ENCODE data around the gene GRIA2. TPM values are rescaled to one million over a fixed set of nuclear protein-coding genes. Genes with fewer than 3 reads are reported as not detected.

The GRIA2 gene
- total and polyA plus RNA-seq, 7 experiments from 2014 or later: not detected

- Mint-ChIP-seq H3K27me3 (peaks cover 36 to 43% (median 41%) of the 10 kb centered on the region in 5 donors), H3K4me3 (no peak overlapping the region), H3K9me3 (peaks cover 0 to 32% (median 6%) of the 10 kb centered on the region in 11 donors), H3K4me1 (peaks cover 0 to 5% (median 0%) of the 10 kb centered on the region in 7 donors), H3K36me3 (peaks cover 0 to 10% (median 2%) of the 10 kb centered on the region in 5 donors), H3K27ac (no peak overlapping the region)
- Histone ChIP-seq H3K9me3 (ENCODE audit: control insufficient read depth in 2 of 3, low read length in 3 of 3) (peaks cover 0 to 14% (median 0%) of the 10 kb centered on the region in 3 experiments), H3K27ac (ENCODE audit: low read depth, low read length) (no peak overlapping the region), H3K36me3 (ENCODE audit: control insufficient read depth in 2 of 3, insufficient read depth in 3 of 3, low read length in 3 of 3) (no peaks in the 10 kb centered on the region), H3K27me3 (ENCODE audit: control insufficient read depth in 2 of 2, insufficient read depth in 2 of 2, low read length in 2 of 2) (no peaks in the 10 kb centered on the region), H3K4me1 (ENCODE audit: control insufficient read depth in 2 of 2, insufficient read depth in 2 of 2, low read length in 2 of 2) (no peaks in the 10 kb centered on the region), H3K4me3 (ENCODE audit: low read length) (no peak overlapping the region)
- intact Hi-C loops (cut with micrococcal nuclease): no loop called here
- ChIA-PET CTCF (no interaction called here), POLR2A (no interaction called here)
- ATAC-seq: no peak
- DNase-seq: no peak
Observed at GRCh38 chr4:157223456-157223855, 2.9 kb downstream of the GRIA2 start.

DNA sequence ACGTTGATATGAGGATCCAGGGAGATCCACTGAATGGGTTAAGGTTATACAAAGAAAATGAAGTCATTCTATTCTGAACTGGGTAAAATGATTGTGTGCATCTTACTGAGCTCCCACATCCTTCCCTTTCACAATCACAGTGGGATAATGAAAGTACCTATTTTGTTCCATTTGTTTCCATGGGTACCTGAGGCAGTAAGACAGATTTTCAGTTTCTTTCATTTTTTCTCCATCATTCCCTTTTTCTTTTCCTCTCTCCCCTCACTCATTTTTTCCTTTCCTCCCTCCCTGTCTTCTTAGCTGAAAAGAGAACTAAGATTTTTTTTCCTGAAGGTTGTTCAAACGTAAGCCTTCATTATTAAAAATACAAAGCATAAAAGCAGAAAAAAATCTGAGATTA lies 4.6 kb downstream of the GRIA2 start:
- peaks cover 0 to 5% (median 2%) of the 10 kb centered on the region in 5 donors for H3K36me3 Mint-ChIP-seq
- CTCF ChIA-PET: no interaction called here
- Histone ChIP-seq H3K4me1 (ENCODE audit: control insufficient read depth in 2 of 2, insufficient read depth in 2 of 2, low read length in 2 of 2) (no peaks in the 10 kb centered on the region), H3K27ac (ENCODE audit: low read depth, low read length) (no peak overlapping the region), H3K27me3 (ENCODE audit: control insufficient read depth in 2 of 2, insufficient read depth in 2 of 2, low read length in 2 of 2) (no peaks in the 10 kb centered on the region), H3K4me3 (ENCODE audit: low read length) (no peak overlapping the region), H3K36me3 (ENCODE audit: control insufficient read depth in 2 of 3, insufficient read depth in 3 of 3, low read length in 3 of 3) (no peaks in the 10 kb centered on the region), H3K9me3 (ENCODE audit: control insufficient read depth in 2 of 3, low read length in 3 of 3) (peaks cover 0 to 9% (median 0%) of the 10 kb centered on the region in 3 experiments)
- peaks cover 27 to 33% (median 29%) of the 10 kb centered on the region in 5 donors for H3K27me3 Mint-ChIP-seq
- DNase-seq (no peak), ATAC-seq (no peak)
- H3K4me3 Mint-ChIP-seq: no peak overlapping the region
- H3K4me1 Mint-ChIP-seq: peaks cover 0 to 2% (median 0%) of the 10 kb centered on the region in 7 donors
- intact Hi-C loops (cut with micrococcal nuclease): no loop called here
- H3K27ac Mint-ChIP-seq: no peak overlapping the region
- peaks cover 0 to 29% (median 5%) of the 10 kb centered on the region in 11 donors for H3K9me3 Mint-ChIP-seq
- POLR2A ChIA-PET: no interaction called here

DNA sequence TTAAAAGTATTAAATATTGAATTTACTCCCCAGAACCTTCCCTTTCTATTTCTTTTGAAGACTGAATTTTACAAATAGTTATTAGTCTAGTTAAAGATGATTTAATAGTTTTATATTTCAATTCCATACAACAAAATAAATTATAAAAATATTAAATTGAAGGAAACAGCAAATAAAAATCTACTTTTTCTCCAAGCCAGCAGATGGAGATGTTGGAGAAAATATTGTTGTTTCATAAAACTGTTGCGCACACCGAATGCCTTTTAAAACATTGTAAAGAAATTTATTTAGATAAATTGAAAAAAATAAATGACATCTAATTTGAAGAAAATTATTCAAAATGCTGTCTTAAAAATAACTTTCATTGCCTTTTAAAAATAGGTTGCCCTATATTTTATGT lies 5.5 kb downstream of the GRIA2 start:
- intact Hi-C loops (cut with micrococcal nuclease): no loop called here
- CTCF ChIA-PET: no interaction called here
- Mint-ChIP-seq H3K4me3 (no peak overlapping the region), H3K27ac (no peak overlapping the region), H3K36me3 (peaks cover 0 to 4% (median 2%) of the 10 kb centered on the region in 5 donors), H3K27me3 (peaks cover 20 to 25% (median 21%) of the 10 kb centered on the region in 5 donors), H3K4me1 (no peaks in the 10 kb centered on the region), H3K9me3 (peaks cover 0 to 29% (median 5%) of the 10 kb centered on the region in 11 donors)
- POLR2A ChIA-PET: no interaction called here
- ATAC-seq (no peak), DNase-seq (no peak)
- no peak overlapping the region for H3K4me3 ChIP-seq (ENCODE audit: low read length)
- H3K27me3 ChIP-seq (ENCODE audit: control insufficient read depth in 2 of 2, insufficient read depth in 2 of 2, low read length in 2 of 2): no peaks in the 10 kb centered on the region
- H3K27ac ChIP-seq (ENCODE audit: low read depth, low read length): no peak overlapping the region
- H3K36me3 ChIP-seq (ENCODE audit: control insufficient read depth in 2 of 3, insufficient read depth in 3 of 3, low read length in 3 of 3): no peaks in the 10 kb centered on the region
- peaks cover 0 to 7% (median 0%) of the 10 kb centered on the region in 3 experiments for H3K9me3 ChIP-seq (ENCODE audit: control insufficient read depth in 2 of 3, low read length in 3 of 3)
- H3K4me1 ChIP-seq (ENCODE audit: control insufficient read depth in 2 of 2, insufficient read depth in 2 of 2, low read length in 2 of 2): no peaks in the 10 kb centered on the region

- peaks cover 0 to 23% (median 4%) of the 10 kb centered on the region in 11 donors for H3K9me3 Mint-ChIP-seq
- Histone ChIP-seq H3K4me1 (ENCODE audit: control insufficient read depth in 2 of 2, insufficient read depth in 2 of 2, low read length in 2 of 2) (no peaks in the 10 kb centered on the region), H3K4me3 (ENCODE audit: low read length) (no peak overlapping the region), H3K27me3 (ENCODE audit: control insufficient read depth in 2 of 2, insufficient read depth in 2 of 2, low read length in 2 of 2) (no peaks in the 10 kb centered on the region), H3K9me3 (ENCODE audit: control insufficient read depth in 2 of 3, low read length in 3 of 3) (peaks cover 0 to 2% (median 0%) of the 10 kb centered on the region in 3 experiments), H3K36me3 (ENCODE audit: control insufficient read depth in 2 of 3, insufficient read depth in 3 of 3, low read length in 3 of 3) (no peaks in the 10 kb centered on the region), H3K27ac (ENCODE audit: low read depth, low read length) (no peak overlapping the region)
- DNase-seq (no peak), ATAC-seq (no peak)
- H3K36me3 Mint-ChIP-seq: peaks cover 0 to 3% (median 2%) of the 10 kb centered on the region in 5 donors
- H3K4me1 Mint-ChIP-seq: no peaks in the 10 kb centered on the region
- intact Hi-C loops (cut with micrococcal nuclease): no loop called here
- H3K27me3 Mint-ChIP-seq: peaks cover 14 to 20% (median 17%) of the 10 kb centered on the region in 5 donors
- ChIA-PET CTCF (no interaction called here), POLR2A (no interaction called here)
- no peak overlapping the region for H3K4me3 Mint-ChIP-seq
- H3K27ac Mint-ChIP-seq: no peak overlapping the region
Observed at GRCh38 chr4:157226601-157227000, 6.1 kb downstream of the GRIA2 start.

- Histone ChIP-seq H3K27me3 (ENCODE audit: control insufficient read depth in 2 of 2, insufficient read depth in 2 of 2, low read length in 2 of 2) (no peaks in the 10 kb centered on the region), H3K9me3 (ENCODE audit: control insufficient read depth in 2 of 3, low read length in 3 of 3) (no peaks in the 10 kb centered on the region), H3K27ac (ENCODE audit: low read depth, low read length) (no peak overlapping the region), H3K4me3 (ENCODE audit: low read length) (no peak overlapping the region), H3K4me1 (ENCODE audit: control insufficient read depth in 2 of 2, insufficient read depth in 2 of 2, low read length in 2 of 2) (no peaks in the 10 kb centered on the region), H3K36me3 (ENCODE audit: control insufficient read depth in 2 of 3, insufficient read depth in 3 of 3, low read length in 3 of 3) (no peaks in the 10 kb centered on the region)
- no peaks in the 10 kb centered on the region for H3K4me1 Mint-ChIP-seq
- DNase-seq (no peak), ATAC-seq (no peak)
- H3K27ac Mint-ChIP-seq: no peak overlapping the region
- peaks cover 0 to 10% (median 0%) of the 10 kb centered on the region in 11 donors for H3K9me3 Mint-ChIP-seq
- no peaks in the 10 kb centered on the region for H3K36me3 Mint-ChIP-seq
- no peaks in the 10 kb centered on the region for H3K27me3 Mint-ChIP-seq
- H3K4me3 Mint-ChIP-seq: no peak overlapping the region
- intact Hi-C loops (cut with micrococcal nuclease): no loop called here
- ChIA-PET CTCF (no interaction called here), POLR2A (no interaction called here)
Observed at GRCh38 chr4:157231525-157231924, 11.0 kb downstream of the GRIA2 start.

DNA sequence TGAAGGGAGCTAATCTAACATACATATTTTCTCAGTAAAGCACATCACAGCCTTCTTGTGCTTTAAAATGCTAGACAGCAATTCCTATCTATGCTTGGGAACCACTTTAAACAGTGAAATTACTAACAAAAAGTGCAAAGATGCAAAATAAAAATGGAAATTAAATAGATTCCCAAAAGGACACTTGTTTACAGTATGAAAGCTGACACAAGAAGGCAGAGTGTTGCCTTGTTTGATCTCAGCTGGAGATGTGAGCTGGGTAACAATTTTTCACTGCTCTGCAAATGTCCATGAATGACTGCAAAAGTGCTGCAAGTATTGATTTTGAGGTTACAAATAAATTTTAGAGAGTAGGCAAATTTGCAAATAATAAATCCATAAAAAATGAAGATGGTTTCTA lies 22.3 kb downstream of the GRIA2 start:
- ChIA-PET POLR2A (no interaction called here), CTCF (no interaction called here)
- intact Hi-C loops (cut with micrococcal nuclease): no loop called here
- ATAC-seq (no peak), DNase-seq (no peak)
- Mint-ChIP-seq H3K4me1 (no peaks in the 10 kb centered on the region), H3K9me3 (peaks cover 0 to 10% (median 0%) of the 10 kb centered on the region in 11 donors), H3K27me3 (no peaks in the 10 kb centered on the region), H3K4me3 (no peak overlapping the region), H3K27ac (no peak overlapping the region), H3K36me3 (peaks cover 0 to 5% (median 0%) of the 10 kb centered on the region in 5 donors)
- Histone ChIP-seq H3K27ac (ENCODE audit: low read depth, low read length) (no peak overlapping the region), H3K4me3 (ENCODE audit: low read length) (no peak overlapping the region), H3K27me3 (ENCODE audit: control insufficient read depth in 2 of 2, insufficient read depth in 2 of 2, low read length in 2 of 2) (no peaks in the 10 kb centered on the region), H3K9me3 (ENCODE audit: control insufficient read depth in 2 of 3, low read length in 3 of 3) (no peaks in the 10 kb centered on the region), H3K36me3 (ENCODE audit: control insufficient read depth in 2 of 3, insufficient read depth in 3 of 3, low read length in 3 of 3) (no peaks in the 10 kb centered on the region), H3K4me1 (ENCODE audit: control insufficient read depth in 2 of 2, insufficient read depth in 2 of 2, low read length in 2 of 2) (no peaks in the 10 kb centered on the region)

DNA sequence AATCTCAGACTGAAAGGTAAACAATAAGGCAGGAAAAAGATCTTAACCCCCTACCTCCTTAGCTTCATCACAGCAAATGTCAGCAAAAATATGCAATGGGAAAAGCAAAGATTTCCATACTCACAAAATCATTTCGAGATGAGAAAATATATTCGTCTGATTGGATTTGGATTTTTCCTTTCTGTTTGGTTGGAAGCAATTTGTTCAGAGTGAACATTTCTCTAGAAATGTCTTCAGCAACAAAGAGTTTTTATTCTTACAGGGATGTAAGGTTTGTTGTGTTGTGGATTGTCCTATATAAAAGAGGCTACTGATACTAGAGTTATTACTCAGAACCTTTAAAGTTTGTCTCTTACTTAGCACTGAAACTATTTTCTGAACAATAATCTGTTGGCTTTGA lies 23.8 kb downstream of the GRIA2 start:
- H3K36me3 ChIP-seq (ENCODE audit: control insufficient read depth in 2 of 3, insufficient read depth in 3 of 3, low read length in 3 of 3): no peaks in the 10 kb centered on the region
- H3K4me3 ChIP-seq (ENCODE audit: low read length): no peak overlapping the region
- H3K4me1 ChIP-seq (ENCODE audit: control insufficient read depth in 2 of 2, insufficient read depth in 2 of 2, low read length in 2 of 2): no peaks in the 10 kb centered on the region
- ChIA-PET POLR2A (no interaction called here), CTCF (no interaction called here)
- Mint-ChIP-seq H3K27ac (no peak overlapping the region), H3K4me3 (no peak overlapping the region), H3K4me1 (no peaks in the 10 kb centered on the region), H3K27me3 (no peaks in the 10 kb centered on the region), H3K36me3 (peaks cover 0 to 5% (median 0%) of the 10 kb centered on the region in 5 donors), H3K9me3 (peaks cover 0 to 10% (median 0%) of the 10 kb centered on the region in 11 donors)
- DNase-seq (no peak), ATAC-seq (no peak)
- no peaks in the 10 kb centered on the region for H3K27me3 ChIP-seq (ENCODE audit: control insufficient read depth in 2 of 2, insufficient read depth in 2 of 2, low read length in 2 of 2)
- intact Hi-C loops (cut with micrococcal nuclease): no loop called here
- no peaks in the 10 kb centered on the region for H3K9me3 ChIP-seq (ENCODE audit: control insufficient read depth in 2 of 3, low read length in 3 of 3)
- no peak overlapping the region for H3K27ac ChIP-seq (ENCODE audit: low read depth, low read length)

Data from naive thymus-derived CD4-positive, alpha-beta T cell (primary cell).